HEK293 (cell line): ENCODE results near the gene NEK2.

Experiments used
- CTCF ChIA-PET: fragments of 350-600 bp; formaldehyde crosslinking; extraction: SDS; loops from one replicate; lab custom pipeline; 2021; ENCODE audit warnings: antibody characterized with exemption; lab: Yijun Ruan, JAX
- POLR2A ChIA-PET: fragments of 300-600 bp; formaldehyde crosslinking; extraction: SDS; loops from one replicate; lab custom pipeline; 2020; ENCODE audit warnings: antibody characterized with exemption, inconsistent platforms; lab: Yijun Ruan, JAX
- H3K27ac ChIP-seq: fragments of 200-500 bp; sonication (Bioruptor generic); 2 replicates; pipeline ENCODE4 v1.5.1; 2014; ENCODE audit warnings: low read depth, low read length, control low read depth, inconsistent platforms; ENCODE audit errors: extremely low read depth
- H3K36me3 ChIP-seq, 2 experiments: fragments of 200-500 bp in 1 of 2; sonication (Bioruptor generic) in 1 of 2; 1 replicate in 1 of 2; 2 replicates in 1 of 2; pipeline ENCODE4 v1.5.1; 2014 to 2017; ENCODE audit warnings: inconsistent platforms in 2 of 2, low read length in 2 of 2; ENCODE audit not compliant: control insufficient read depth in 2 of 2, insufficient read depth in 1 of 2
- H3K4me1 ChIP-seq: fragments of 200-500 bp; sonication (Bioruptor generic); 2 replicates; pipeline ENCODE4 v1.5.1; 2014; ENCODE audit warnings: mild to moderate bottlenecking, low read length, inconsistent platforms; ENCODE audit not compliant: control insufficient read depth, insufficient read depth
- H3K4me3 ChIP-seq: 2 replicates; pipeline ENCODE4 v1.5.1; 2011; ENCODE audit warnings: low read depth, mild to moderate bottlenecking, control low read depth, low read length, moderate library complexity
- H3K9me3 ChIP-seq: fragments of 200-500 bp; sonication (Bioruptor generic); 2 replicates; pipeline ENCODE4 v1.5.1; 2014; ENCODE audit warnings: low read depth, low read length, inconsistent platforms; ENCODE audit not compliant: control insufficient read depth, insufficient read depth
- BCL6B ChIP-seq: fragments of 450-650 bp; formaldehyde crosslinking; IDR thresholded peaks from 2 replicates; pipeline ENCODE4 v1.5.1; 2017; ENCODE audit warnings: missing biosample characterization, missing genetic modification characterization
- EGR2 ChIP-seq: fragments of 450-650 bp; formaldehyde crosslinking; IDR thresholded peaks from 2 replicates; pipeline ENCODE4 v1.5.1; 2016; ENCODE audit warnings: low read depth, missing biosample characterization, missing genetic modification characterization
- ELK4 ChIP-seq: IDR thresholded peaks from 2 replicates; pipeline ENCODE4 v1.6.1; 2011; ENCODE audit warnings: mild to moderate bottlenecking, low read depth, low read length, borderline replicate concordance
- KLF16 ChIP-seq: fragments of 450-650 bp; formaldehyde crosslinking; IDR thresholded peaks from 2 replicates; pipeline ENCODE4 v1.5.1; 2017; ENCODE audit warnings: missing biosample characterization, missing genetic modification characterization
- SP3 ChIP-seq: fragments of 450-650 bp; formaldehyde crosslinking; IDR thresholded peaks from 2 replicates; pipeline ENCODE4 v1.5.1; 2016; ENCODE audit warnings: missing biosample characterization, missing genetic modification characterization
- YY1 ChIP-seq: fragments of 450-650 bp; formaldehyde crosslinking; IDR thresholded peaks from 2 replicates; pipeline ENCODE4 v1.5.1; 2018; ENCODE audit warnings: missing biosample characterization, missing genetic modification characterization
- ZEB2 ChIP-seq: fragments of 450-650 bp; formaldehyde crosslinking; IDR thresholded peaks from 2 replicates; pipeline ENCODE4 v1.5.1; 2016; ENCODE audit warnings: missing biosample characterization, missing genetic modification characterization
- ZNF121 ChIP-seq: fragments of 450-650 bp; formaldehyde crosslinking; IDR thresholded peaks from 2 replicates; pipeline ENCODE4 v1.5.1; 2016; ENCODE audit warnings: missing biosample characterization, missing genetic modification characterization
- ZNF174 ChIP-seq: fragments of 450-650 bp; formaldehyde crosslinking; IDR thresholded peaks from 2 replicates; pipeline ENCODE4 v1.5.0; 2017; ENCODE audit warnings: missing biosample characterization, mild to moderate bottlenecking, missing genetic modification characterization
- ZNF311 ChIP-seq: fragments of 450-650 bp; formaldehyde crosslinking; IDR thresholded peaks from 2 replicates; pipeline ENCODE4 v1.5.1; 2017; ENCODE audit warnings: missing biosample characterization, missing genetic modification characterization, borderline replicate concordance
- ZNF449 ChIP-seq: fragments of 450-650 bp; formaldehyde crosslinking; IDR thresholded peaks from 2 replicates; pipeline ENCODE4 v1.5.1; 2017; ENCODE audit warnings: missing biosample characterization, mild to moderate bottlenecking, missing genetic modification characterization, moderate library complexity
- ZNF518A ChIP-seq: fragments of 450-650 bp; formaldehyde crosslinking; conservative IDR thresholded peaks from 2 replicates; pipeline ENCODE4 v1.5.1; 2016; ENCODE audit warnings: low read depth, missing biosample characterization, missing genetic modification characterization
- ZNF670 ChIP-seq: fragments of 450-650 bp; formaldehyde crosslinking; IDR thresholded peaks from 2 replicates; pipeline ENCODE4 v1.5.1; 2016; ENCODE audit warnings: missing biosample characterization, missing genetic modification characterization, low read depth
- ZNF677 ChIP-seq: fragments of 450-650 bp; IDR thresholded peaks from 2 replicates; pipeline ENCODE4 v1.5.0; 2018; ENCODE audit warnings: missing biosample characterization, mild to moderate bottlenecking, missing genetic modification characterization, moderate library complexity

Gene NEK2

GRCh38 chr1:211642870-211643269 is 32.6 kb downstream of the NEK2 start (continued):
- no peak for TF ChIP-seq ZNF449 (tag by site-specific recombination)
- TF ChIP-seq BCL6B: no peak
- no peak for TF ChIP-seq YY1
- TF ChIP-seq EGR2 (tag by site-specific recombination): no peak
- TF ChIP-seq ZNF670 (tag by site-specific recombination): no peak

DNA sequence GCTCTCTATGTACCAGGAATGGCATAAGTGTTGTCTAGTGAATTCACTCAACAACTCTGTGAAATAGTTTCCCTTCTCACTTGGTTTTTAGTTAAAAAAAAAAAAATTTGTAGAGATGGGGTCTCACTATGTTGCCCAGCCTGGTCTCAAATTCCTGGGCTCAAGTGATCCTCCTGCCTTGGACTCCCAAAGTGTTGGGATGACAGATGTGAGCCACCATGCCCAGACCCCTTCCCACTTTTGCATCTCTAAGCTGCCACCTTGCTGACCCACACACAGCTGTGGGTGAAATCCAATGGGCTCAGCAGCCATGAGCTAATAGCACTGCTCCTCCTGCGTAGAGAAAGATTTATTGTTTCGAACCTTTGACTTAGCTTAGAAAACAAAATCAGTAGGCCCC is 33.5 kb downstream of the NEK2 start:
- TF ChIP-seq ZEB2 (tag by site-specific recombination) (no peak), ZNF121 (tag by site-specific recombination) (peak; percentile 76)
- Histone ChIP-seq H3K4me3 (no peak overlapping the region), H3K4me1 (peaks cover 8% of the 10 kb centered on the region), H3K36me3 (no peaks in the 10 kb centered on the region), H3K27ac (no peak overlapping the region), H3K9me3 (no peaks in the 10 kb centered on the region)
- CTCF ChIA-PET: interaction anchor here (0.5 to 2.5 kb wide), 6 partner anchors 13 to 315 kb away, joined by 4 to 17 read pairs (median 4); no protein-coding TSS in a partner anchor
- POLR2A ChIA-PET: no interaction called here

GRCh38 chr1:211641044-211641800 is 34.2 kb downstream of the NEK2 start:
- no peak for TF ChIP-seq ZNF174 (tag by site-specific recombination)
- TF ChIP-seq SP3 (tag by site-specific recombination): no peak
- no peak for TF ChIP-seq KLF16 (tag by site-specific recombination)
- no peak for TF ChIP-seq ZNF311 (tag by site-specific recombination)
- no peak for TF ChIP-seq ZNF518A (tag by site-specific recombination)
- TF ChIP-seq ELK4: no peak
- no peak for TF ChIP-seq ZNF677 (tag by site-specific recombination)
- Histone ChIP-seq H3K27ac (no peak overlapping the region), H3K4me3 (no peak overlapping the region), H3K4me1 (peaks cover 8% of the 10 kb centered on the region), H3K36me3 (no peaks in the 10 kb centered on the region), H3K9me3 (no peaks in the 10 kb centered on the region)
- POLR2A ChIA-PET: no interaction called here
- CTCF ChIA-PET: interaction anchor here (1.3 to 2.0 kb wide), 3 partner anchors 9 to 126 kb away, joined by 3 to 8 read pairs (median 4); no protein-coding TSS in a partner anchor
